GM12892 (cell line): ENCODE results near the gene ADCY7.
"Not testable (repeated sequence)": the region's sequence is repeated elsewhere in the genome, so short reads cannot be mapped to it uniquely, and the experiment has no call there.

Experiments
- DNase-seq: peaks from one replicate; pipeline ENCODE4 v3.0.0; 2011; ENCODE audit not compliant: insufficient read length
- FAIRE-seq: peaks from 2 replicates; lab custom pipeline; 2011; peaks lifted over from hg19 to GRCh38; lab: Jason Lieb, UNC
- POLR2A ChIP-seq: IDR thresholded peaks from 2 replicates; pipeline ENCODE4 v1.6.1; 2011; ENCODE audit warnings: low read depth, low read length, control low read depth
- POLR2AphosphoS5 ChIP-seq: IDR thresholded peaks from 2 replicates; pipeline ENCODE4 v1.6.1; 2011; ENCODE audit warnings: low read depth, low read length, control low read depth
- TAF1 ChIP-seq: IDR thresholded peaks from 2 replicates; pipeline ENCODE4 v1.6.1; 2011; ENCODE audit warnings: low read depth, mild to moderate bottlenecking, control low read depth, low read length, borderline replicate concordance

ADCY7 gene

GRCh38 chr16:50340578-50340977 is 74.2 kb downstream of the ADCY7 start:
- DNase-seq (no peak), FAIRE-seq (no peak)
- TF ChIP-seq TAF1 (no peak), POLR2AphosphoS5 (no peak), POLR2A (no peak)

GRCh38 chr16:50343566-50343965 is 77.2 kb downstream of the ADCY7 start:
- not testable (repeated sequence) for DNase-seq, FAIRE-seq

GRCh38 chr16:50345210-50345609 is 78.9 kb downstream of the ADCY7 start:
- not testable (repeated sequence) for DNase-seq, FAIRE-seq

- TF ChIP-seq POLR2A (no peak), POLR2AphosphoS5 (no peak), TAF1 (no peak)
- DNase-seq: no peak
- no peak for FAIRE-seq
Observed at GRCh38 chr16:50351116-50351515, 84.8 kb downstream of the ADCY7 start.

GRCh38 chr16:50351952-50352351 is 85.6 kb downstream of the ADCY7 start:
- no peak for DNase-seq
- TF ChIP-seq POLR2AphosphoS5: no peak
- no peak for TF ChIP-seq TAF1
- no peak for TF ChIP-seq POLR2A
- no peak for FAIRE-seq

- DNase-seq (no peak), FAIRE-seq (no peak)
- TF ChIP-seq POLR2A (no peak), TAF1 (no peak), POLR2AphosphoS5 (no peak)
Observed at GRCh38 chr16:50354082-50354481, 87.7 kb downstream of the ADCY7 start.

- FAIRE-seq (no peak), DNase-seq (no peak)
- TF ChIP-seq TAF1 (no peak), POLR2A (no peak), POLR2AphosphoS5 (no peak)
Observed at GRCh38 chr16:50354629-50355456, 88.5 kb downstream of the ADCY7 start.

- TF ChIP-seq POLR2AphosphoS5 (no peak), POLR2A (no peak), TAF1 (no peak)
- DNase-seq (no peak), FAIRE-seq (no peak)
Observed at GRCh38 chr16:50359626-50360025, 93.3 kb downstream of the ADCY7 start.

- FAIRE-seq (no peak), DNase-seq (no peak)
- TF ChIP-seq TAF1 (no peak), POLR2A (no peak), POLR2AphosphoS5 (no peak)
Observed at GRCh38 chr16:50360033-50360778, 93.9 kb downstream of the ADCY7 start.

- DNase-seq (no peak), FAIRE-seq (peak; percentile 53)
- TF ChIP-seq POLR2A (no peak), TAF1 (no peak), POLR2AphosphoS5 (no peak)
Observed at GRCh38 chr16:50360779-50361178, 94.4 kb downstream of the ADCY7 start.

GRCh38 chr16:50363656-50364055 is 97.3 kb downstream of the ADCY7 start:
- no peak for FAIRE-seq
- no peak for DNase-seq
- TF ChIP-seq TAF1: no peak
- no peak for TF ChIP-seq POLR2AphosphoS5
- TF ChIP-seq POLR2A: no peak

GRCh38 chr16:50365791-50366575 is 99.6 kb downstream of the ADCY7 start:
- DNase-seq (no peak), FAIRE-seq (no peak)
- no peak for TF ChIP-seq TAF1
- no peak for TF ChIP-seq POLR2AphosphoS5
- TF ChIP-seq POLR2A: no peak
